Right lobe of liver (tissue), 6 donors: Measurements from ENCODE around the gene MYNN. TPM values are rescaled to one million over a fixed set of nuclear protein-coding genes. Genes with fewer than 3 reads are reported as not detected.

Experiments
- ATAC-seq, 4 donors: fragments of 200-7000 bp; cut with Tn5 transposase; one replicate each; pipeline ENCODE4 v1.9.1; 2020; ENCODE audit warnings: mild to moderate bottlenecking in 4 of 4, moderate library complexity in 4 of 4
- DNase-seq, 3 donors: peaks; one replicate each; pipeline ENCODE4 v3.0.0-alpha.2; 2020
- H3K27ac ChIP-seq, 3 donors: fragments of 200-600 bp; one replicate each; pipeline ENCODE4 v1.8.0; 2022
- H3K27me3 ChIP-seq, 2 donors: fragments of 200-600 bp; one replicate each; pipeline ENCODE4 v1.8.0; 2022
- H3K36me3 ChIP-seq, 4 donors: fragments of 200-600 bp; sonication (generic) in 1 of 4; one replicate each; pipeline versions ENCODE4 v1.5.1 to v1.8.0; 2017 to 2022; ENCODE audit warnings: control low read depth in 1 of 4
- H3K4me1 ChIP-seq, 4 donors: fragments of 200-600 bp; sonication (generic) in 1 of 4; one replicate each; pipeline versions ENCODE4 v1.5.1 to v1.8.0; 2017 to 2022; ENCODE audit warnings: control low read depth in 1 of 4
- H3K4me3 ChIP-seq, 3 donors: fragments of 200-600 bp; one replicate each; pipeline ENCODE4 v1.8.0; 2022
- H3K9me3 ChIP-seq, 4 donors: fragments of 200-600 bp; sonication (generic) in 1 of 4; one replicate each; pipeline versions ENCODE4 v1.5.1 to v1.8.0; 2017 to 2022; ENCODE audit warnings: control low read depth in 1 of 4
- CTCF ChIP-seq, 4 donors: fragments of 200-600 bp in 3 of 4; fragments of 450-650 bp in 1 of 4; IDR thresholded peaks; one replicate each; pipeline versions ENCODE4 v1.5.1 to v1.8.0; 2016 to 2022; ENCODE audit warnings: antibody characterized with exemption in 4 of 4, mild to moderate bottlenecking in 2 of 4
- POLR2A ChIP-seq: fragments of 450-650 bp; IDR thresholded peaks from one replicate; pipeline ENCODE4 v1.6.1; 2017; ENCODE audit warnings: antibody characterized with exemption, mild to moderate bottlenecking
- WGBS: methylation state at CpG from one replicate; pipeline ENCODE4 v1.1.6; 2018; ENCODE audit warnings: low coverage, low lambda C conversion rate; ENCODE audit not compliant: insufficient coverage; ENCODE audit errors: missing lambda C conversion rate; 5-methylcytosine and 5-hydroxymethylcytosine counted together
- intact Hi-C, 2 donors: fragments of 100-400 bp; cut with DNase I; formaldehyde crosslinking; loops; one replicate each; pipeline versions ENCODE4 v1.11.2 to v1.14.1; 2022
- total RNA-seq, 6 experiments: library from RNA; depleted of rRNA in 2 of 6; stranded (reverse); fragments of >200 nt in 2 of 6; fragmentation: NEBNext Ultra II Directional in 3 of 6; extraction: Animal tissue kit (Norgen Biotek cat#: 25700) in 3 of 6; gene quantifications; one replicate each; pipeline versions ENCODE4 v1.1.0 to v1.2.4, GENCODE V29; 2016 to 2023
- donor health status: DM: no; HTN: yes; CAD: no.
- donor health status: DM: no; HTN: no; CAD: no.
- donor health status: DM: no; HTN: no; CAD: no.
- donor health status: DM: no; HTN: yes; CAD: no.
- donor health status: DM: no; HTN: yes; CAD: no.

Gene MYNN
- total RNA-seq, 6 experiments from 2014 or later: 5.6 to 6.7 (median 5.9) TPM

GRCh38 chr3:169836942-169837275 is 63.7 kb downstream of the MYNN start:
- no peaks in the 10 kb centered on the region for H3K27me3 ChIP-seq
- no peaks in the 10 kb centered on the region for H3K9me3 ChIP-seq
- no peak for TF ChIP-seq POLR2A
- no peak for TF ChIP-seq CTCF (IDR thresholded peaks at IDR 0.05)
- intact Hi-C loops: no loop called here
- 95% methylated on average over 3 of the region's 3 CpGs for WGBS
- no peaks in the 10 kb centered on the region for H3K36me3 ChIP-seq
- DNase-seq (no peak), ATAC-seq (no peak)
- H3K4me3 ChIP-seq: no peak overlapping the region
- H3K27ac ChIP-seq: no peak overlapping the region
- H3K4me1 ChIP-seq: no peaks in the 10 kb centered on the region

GRCh38 chr3:169838511-169839030 is 65.4 kb downstream of the MYNN start:
- 91% methylated on average over 1 of the region's 1 CpG for WGBS
- ATAC-seq (no peak), DNase-seq (no peak)
- H3K27me3 ChIP-seq: no peaks in the 10 kb centered on the region
- no peak overlapping the region for H3K27ac ChIP-seq
- no peaks in the 10 kb centered on the region for H3K9me3 ChIP-seq
- intact Hi-C loops: no loop called here
- no peaks in the 10 kb centered on the region for H3K4me1 ChIP-seq
- TF ChIP-seq CTCF (IDR thresholded peaks at IDR 0.05) (no peak), POLR2A (no peak)
- H3K4me3 ChIP-seq: no peak overlapping the region
- H3K36me3 ChIP-seq: no peaks in the 10 kb centered on the region

Other genes starting within 250 kb of the MYNN start
- gene MECOM, start 109.7 kb upstream of the MYNN start, total RNA-seq: 1 to 10 TPM; 1.1 to 2.9 (median 1.8) TPM
- gene TERC, start 8.3 kb upstream of the MYNN start, total RNA-seq: 100 to 1,000 TPM in 2 of 6 experiments, 1 to 10 TPM in 1, not detected in 3; 1.5 to 127 (median 119) TPM
- gene ACTRT3, start 3.8 kb upstream of the MYNN start, total RNA-seq: 1 to 10 TPM; 1.1 to 2.3 (median 1.6) TPM
- gene LRRIQ4, start 39.5 kb downstream of the MYNN start, total RNA-seq: not detected
- 1 to 10 TPM in 1 of 6 experiments, under 1 TPM in 4, not detected in 1; 0.06 to 1.9 (median 0.60) TPM for gene LRRC34, start 39.5 kb downstream of the MYNN start, total RNA-seq
- gene LRRC31, start 96.5 kb downstream of the MYNN start, total RNA-seq: 1 to 10 TPM in 5 of 6 experiments, under 1 TPM in 1; 0.78 to 5.0 (median 2.2) TPM
- not detected for gene SAMD7, start 138.2 kb downstream of the MYNN start, total RNA-seq
- gene SEC62, start 193.4 kb downstream of the MYNN start, total RNA-seq: 100 to 1,000 TPM in 3 of 6 experiments, 10 to 100 TPM in 3; 38.5 to 133 (median 96.5) TPM